CD1c-positive myeloid dendritic cell (primary cell): Measurements from ENCODE around the gene ST6GALNAC4.
A peak's percentile ranks its signal among the peaks of the same experiment; 100 is the strongest.

Experiments used
- DNase-seq: peaks from one replicate; pipeline ENCODE4 v3.0.0-alpha.2; 2016; ENCODE audit errors: extremely low spot score

ST6GALNAC4 gene

GRCh38 chr9:127916720-127917581, at the start of gene ST6GALNAC4:
Gene ST6GALNAC4 (minus strand): TSS chr9:127917041. CDS start chr9:127916419, 622 bp downstream.
- DNase-seq: peak; percentile 97

GRCh38 chr9:127965953-127966352, 49.1 kb upstream of the ST6GALNAC4 start:
- no peak for DNase-seq

- no peak for DNase-seq
These were observed 46.7 kb upstream of the ST6GALNAC4 start for GRCh38 chr9:127963359-127964064.

GRCh38 chr9:127963041-127963358, 46.2 kb upstream of the ST6GALNAC4 start:
- DNase-seq: no peak

- DNase-seq: no peak
These were observed 45.4 kb upstream of the ST6GALNAC4 start for GRCh38 chr9:127962278-127962677.

- DNase-seq: peak; percentile 32
These were observed 44.8 kb upstream of the ST6GALNAC4 start for GRCh38 chr9:127961613-127962155.

GRCh38 chr9:127961155-127961490, 44.3 kb upstream of the ST6GALNAC4 start:
- DNase-seq: no peak

- DNase-seq: no peak
These were observed 43.7 kb upstream of the ST6GALNAC4 start for GRCh38 chr9:127960410-127961154.

GRCh38 chr9:127959841-127960409, 43.1 kb upstream of the ST6GALNAC4 start:
- no peak for DNase-seq

GRCh38 chr9:127959398-127959797, 42.6 kb upstream of the ST6GALNAC4 start:
- DNase-seq: no peak

- no peak for DNase-seq
These were observed 41.9 kb upstream of the ST6GALNAC4 start for GRCh38 chr9:127958728-127959127.

- DNase-seq: peak; percentile 39
These were observed 38.6 kb upstream of the ST6GALNAC4 start for GRCh38 chr9:127955294-127956015.

GRCh38 chr9:127954831-127955293, 38.0 kb upstream of the ST6GALNAC4 start:
- DNase-seq: no peak

- DNase-seq: no peak
These were observed 37.1 kb upstream of the ST6GALNAC4 start for GRCh38 chr9:127953768-127954505.

- DNase-seq: no peak
These were observed 36.3 kb upstream of the ST6GALNAC4 start for GRCh38 chr9:127953154-127953553.

- DNase-seq: no peak
These were observed 33.9 kb upstream of the ST6GALNAC4 start for GRCh38 chr9:127950513-127951289.

- no peak for DNase-seq
These were observed 33.1 kb upstream of the ST6GALNAC4 start for GRCh38 chr9:127949827-127950512.

- no peak for DNase-seq
These were observed 31.2 kb upstream of the ST6GALNAC4 start for GRCh38 chr9:127947841-127948710.
